ENCODE measurements around the gene RSRC1.
"Not testable (repeated sequence)": the region's sequence is repeated elsewhere in the genome, so short reads cannot be mapped to it uniquely, and the experiment has no call there.

The RSRC1 gene

DNA sequence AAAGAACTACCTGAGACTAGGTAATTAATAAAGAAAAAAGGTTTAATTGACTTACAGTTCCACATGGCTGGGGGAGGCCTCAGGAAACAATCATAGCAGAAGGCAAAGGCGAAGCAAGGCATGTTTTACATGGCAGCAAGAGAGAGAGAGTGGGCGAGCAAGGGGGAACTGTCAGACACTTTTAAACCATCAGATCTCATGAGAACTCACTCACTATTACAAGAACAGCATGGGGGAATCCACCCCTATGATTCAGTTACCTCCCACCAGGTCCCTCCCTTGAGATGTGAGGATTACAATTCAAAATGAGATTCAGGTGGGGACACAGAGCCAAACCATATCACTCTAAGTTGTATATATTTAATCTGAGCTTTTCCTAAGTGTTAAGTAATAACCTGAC is 382.1 kb downstream of the RSRC1 start:
- H3K4me2 ChIP-seq (ENCODE audit: low read length): no peak overlapping the region
- H4K20me1 ChIP-seq (ENCODE audit: insufficient read depth, low read length): no peaks in the 10 kb centered on the region
- no peak overlapping the region for H3K27ac ChIP-seq (ENCODE audit: low read length)
- H2AFZ ChIP-seq (ENCODE audit: low read depth, low read length): no peak overlapping the region
- H3K36me3 ChIP-seq (replicated peaks; ENCODE audit: low read depth, low read length): no peaks in the 10 kb centered on the region
- no peak overlapping the region for H3K9ac ChIP-seq (ENCODE audit: low read length)
- no peak for TF ChIP-seq EZH2phosphoT487 (IDR thresholded peaks at IDR 0.05; ENCODE audit: low read depth)
- TF ChIP-seq, protein P1, sequence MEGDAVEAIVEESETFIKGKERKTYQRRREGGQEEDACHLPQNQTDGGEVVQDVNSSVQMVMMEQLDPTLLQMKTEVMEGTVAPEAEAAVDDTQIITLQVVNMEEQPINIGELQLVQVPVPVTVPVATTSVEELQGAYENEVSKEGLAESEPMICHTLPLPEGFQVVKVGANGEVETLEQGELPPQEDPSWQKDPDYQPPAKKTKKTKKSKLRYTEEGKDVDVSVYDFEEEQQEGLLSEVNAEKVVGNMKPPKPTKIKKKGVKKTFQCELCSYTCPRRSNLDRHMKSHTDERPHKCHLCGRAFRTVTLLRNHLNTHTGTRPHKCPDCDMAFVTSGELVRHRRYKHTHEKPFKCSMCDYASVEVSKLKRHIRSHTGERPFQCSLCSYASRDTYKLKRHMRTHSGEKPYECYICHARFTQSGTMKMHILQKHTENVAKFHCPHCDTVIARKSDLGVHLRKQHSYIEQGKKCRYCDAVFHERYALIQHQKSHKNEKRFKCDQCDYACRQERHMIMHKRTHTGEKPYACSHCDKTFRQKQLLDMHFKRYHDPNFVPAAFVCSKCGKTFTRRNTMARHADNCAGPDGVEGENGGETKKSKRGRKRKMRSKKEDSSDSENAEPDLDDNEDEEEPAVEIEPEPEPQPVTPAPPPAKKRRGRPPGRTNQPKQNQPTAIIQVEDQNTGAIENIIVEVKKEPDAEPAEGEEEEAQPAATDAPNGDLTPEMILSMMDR (IDR thresholded peaks at IDR 0.05; ENCODE audit: low read depth, low read length): no peak
- no peaks in the 10 kb centered on the region for H3K9me3 ChIP-seq (ENCODE audit: insufficient read depth, low read length)
- no peaks in the 10 kb centered on the region for H3K4me1 ChIP-seq (ENCODE audit: low read length)
- H3K79me2 ChIP-seq (ENCODE audit: low read length): no peaks in the 10 kb centered on the region
- H3K4me3 ChIP-seq (ENCODE audit: low read length): no peak overlapping the region
- no peaks in the 10 kb centered on the region for H3K27me3 ChIP-seq (ENCODE audit: low read depth, low read length)

DNA sequence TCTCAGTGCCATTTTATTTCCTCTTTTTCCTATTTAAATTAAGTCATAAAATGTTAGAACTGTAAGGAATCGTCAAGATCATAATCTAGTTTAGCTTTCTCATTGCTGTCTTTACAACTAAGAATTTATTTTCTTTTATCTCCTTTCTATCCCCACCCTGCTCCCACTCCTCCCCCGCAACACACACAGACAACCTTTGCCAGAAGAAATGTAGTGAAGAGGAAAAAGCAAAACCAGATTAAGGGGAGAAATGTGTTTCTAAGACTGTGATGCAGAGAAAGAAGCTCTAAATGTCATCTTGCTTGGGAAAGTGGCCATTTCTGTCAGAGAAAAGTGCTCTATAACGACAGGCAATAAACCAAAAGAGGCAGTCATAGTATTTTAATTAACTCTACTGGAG is 382.8 kb downstream of the RSRC1 start:
- Histone ChIP-seq H3K4me3 (ENCODE audit: low read length) (no peak overlapping the region), H3K27ac (ENCODE audit: low read length) (no peak overlapping the region), H4K20me1 (ENCODE audit: insufficient read depth, low read length) (no peaks in the 10 kb centered on the region), H3K27me3 (ENCODE audit: low read depth, low read length) (no peaks in the 10 kb centered on the region), H3K9me3 (ENCODE audit: insufficient read depth, low read length) (no peaks in the 10 kb centered on the region), H3K79me2 (ENCODE audit: low read length) (no peaks in the 10 kb centered on the region), H2AFZ (ENCODE audit: low read depth, low read length) (no peak overlapping the region), H3K36me3 (replicated peaks; ENCODE audit: low read depth, low read length) (no peaks in the 10 kb centered on the region), H3K4me1 (ENCODE audit: low read length) (no peaks in the 10 kb centered on the region), H3K4me2 (ENCODE audit: low read length) (no peak overlapping the region), H3K9ac (ENCODE audit: low read length) (no peak overlapping the region)
- TF ChIP-seq, protein P1 (IDR thresholded peaks at IDR 0.05; ENCODE audit: low read depth, low read length): no peak
- TF ChIP-seq EZH2phosphoT487 (IDR thresholded peaks at IDR 0.05; ENCODE audit: low read depth): no peak

DNA sequence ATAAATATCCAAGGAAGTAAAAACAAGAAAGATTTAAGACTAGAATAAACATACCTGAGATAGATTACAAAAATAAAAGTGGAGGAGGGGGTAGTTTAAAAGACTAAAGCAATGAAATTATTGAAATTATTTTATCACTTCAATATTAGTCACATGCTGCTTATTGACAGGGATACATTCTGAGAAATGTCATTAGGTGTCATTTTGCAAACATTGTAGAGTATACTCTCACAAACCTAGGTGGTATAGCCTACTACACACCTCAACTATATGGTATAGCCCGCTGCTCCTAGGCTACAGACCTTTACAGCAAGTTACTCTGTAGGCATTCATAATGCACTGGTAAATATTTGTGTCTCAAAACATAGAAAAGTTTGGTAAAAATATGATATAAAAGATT is 384.0 kb downstream of the RSRC1 start:
- Histone ChIP-seq H2AFZ (ENCODE audit: low read depth, low read length) (no peak overlapping the region), H4K20me1 (ENCODE audit: insufficient read depth, low read length) (no peaks in the 10 kb centered on the region)
- TF ChIP-seq EZH2phosphoT487 (IDR thresholded peaks at IDR 0.05; ENCODE audit: low read depth): no peak
- TF ChIP-seq, protein P1 (IDR thresholded peaks at IDR 0.05; ENCODE audit: low read depth, low read length): no peak

DNA sequence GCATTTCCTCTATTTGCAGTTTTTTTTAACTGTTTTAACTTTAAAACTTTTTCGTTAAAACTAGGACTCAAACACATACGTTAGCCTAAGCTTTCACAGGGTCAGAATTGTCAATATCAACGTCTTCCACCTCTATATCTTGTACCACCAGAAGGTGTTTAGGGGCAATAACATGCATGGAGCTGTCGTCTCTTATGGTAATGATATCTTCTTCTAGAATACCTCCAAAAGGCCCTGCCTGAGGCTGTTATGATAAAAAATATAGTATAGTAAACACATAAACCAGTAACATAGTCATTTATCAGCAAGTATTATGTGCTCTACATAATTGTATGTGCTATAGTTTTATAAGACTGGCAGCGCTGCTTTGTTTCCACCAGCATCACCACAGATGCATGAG is 384.8 kb downstream of the RSRC1 start:
- Histone ChIP-seq H2AFZ (ENCODE audit: low read depth, low read length) (no peak overlapping the region), H3K79me2 (ENCODE audit: low read length) (no peaks in the 10 kb centered on the region), H3K4me3 (ENCODE audit: low read length) (no peak overlapping the region), H3K9me3 (ENCODE audit: insufficient read depth, low read length) (no peaks in the 10 kb centered on the region), H3K4me2 (ENCODE audit: low read length) (no peak overlapping the region), H3K27ac (ENCODE audit: low read length) (no peak overlapping the region), H3K4me1 (ENCODE audit: low read length) (no peaks in the 10 kb centered on the region), H4K20me1 (ENCODE audit: insufficient read depth, low read length) (no peaks in the 10 kb centered on the region), H3K9ac (ENCODE audit: low read length) (no peak overlapping the region), H3K36me3 (replicated peaks; ENCODE audit: low read depth, low read length) (no peaks in the 10 kb centered on the region), H3K27me3 (ENCODE audit: low read depth, low read length) (no peaks in the 10 kb centered on the region)
- no peak for TF ChIP-seq EZH2phosphoT487 (IDR thresholded peaks at IDR 0.05; ENCODE audit: low read depth)
- TF ChIP-seq, protein P1 (IDR thresholded peaks at IDR 0.05; ENCODE audit: low read depth, low read length): no peak

More for the DNA sequence above, 384.0 kb downstream of the RSRC1 start:
- H3K27ac ChIP-seq (ENCODE audit: low read length): no peak overlapping the region
- H3K36me3 ChIP-seq (replicated peaks; ENCODE audit: low read depth, low read length): no peaks in the 10 kb centered on the region
- no peaks in the 10 kb centered on the region for H3K79me2 ChIP-seq (ENCODE audit: low read length)
- H3K27me3 ChIP-seq (ENCODE audit: low read depth, low read length): no peaks in the 10 kb centered on the region
- no peak overlapping the region for H3K4me2 ChIP-seq (ENCODE audit: low read length)
- H3K4me3 ChIP-seq (ENCODE audit: low read length): no peak overlapping the region
- no peak overlapping the region for H3K9ac ChIP-seq (ENCODE audit: low read length)
- no peaks in the 10 kb centered on the region for H3K4me1 ChIP-seq (ENCODE audit: low read length)
- H3K9me3 ChIP-seq (ENCODE audit: insufficient read depth, low read length): no peaks in the 10 kb centered on the region

DNA sequence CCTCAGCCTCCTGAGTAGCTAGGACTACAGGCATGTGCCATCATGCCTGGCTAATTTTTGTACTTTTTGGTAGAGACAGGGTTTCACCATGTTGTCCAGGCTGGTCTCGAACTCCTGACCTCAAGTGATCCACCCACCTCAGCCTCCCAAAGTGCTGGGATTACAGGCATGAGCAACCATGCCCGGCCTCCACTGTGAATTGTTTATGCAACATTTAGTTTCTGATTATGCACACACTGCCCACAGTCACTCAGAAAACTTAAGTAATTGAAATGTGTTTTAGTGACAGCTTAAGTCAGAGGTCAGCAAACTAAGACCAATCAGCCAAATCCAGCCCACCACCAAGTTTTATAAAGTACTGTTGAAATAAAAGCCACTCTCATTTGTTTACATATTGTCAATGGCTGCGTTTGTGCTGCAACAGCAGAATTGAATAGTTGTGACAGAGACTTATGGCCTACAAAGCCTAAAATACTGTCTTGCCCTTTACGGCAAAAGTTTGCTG is 385.6 kb downstream of the RSRC1 start:
- not testable (repeated sequence) for H4K20me1 ChIP-seq (ENCODE audit: insufficient read depth, low read length); H3K4me3 ChIP-seq (ENCODE audit: low read length); H3K27me3 ChIP-seq (ENCODE audit: low read depth, low read length); H3K4me1 ChIP-seq (ENCODE audit: low read length); H3K4me2 ChIP-seq (ENCODE audit: low read length); H3K9me3 ChIP-seq (ENCODE audit: insufficient read depth, low read length); H3K79me2 ChIP-seq (ENCODE audit: low read length); H2AFZ ChIP-seq (ENCODE audit: low read depth, low read length); H3K36me3 ChIP-seq (replicated peaks; ENCODE audit: low read depth, low read length); H3K9ac ChIP-seq (ENCODE audit: low read length); H3K27ac ChIP-seq (ENCODE audit: low read length)
